Stimulated activated CD8-positive, alpha-beta memory T cell treated with anti-CD3 and anti-CD28 coated beads, Interleukin-15, amount 100 ng/mL, for 4 hours (primary cell): ENCODE results near the gene GDAP1L1.
"Not testable (repeated sequence)": the region's sequence is repeated elsewhere in the genome, so short reads cannot be mapped to it uniquely, and the experiment has no call there.

Experiments used
- DNase-seq, 2 donors: peaks; one replicate each; pipeline ENCODE4 v3.0.0-alpha.2; 2020; ENCODE audit warnings: low read depth in 2 of 2

The GDAP1L1 gene

DNA sequence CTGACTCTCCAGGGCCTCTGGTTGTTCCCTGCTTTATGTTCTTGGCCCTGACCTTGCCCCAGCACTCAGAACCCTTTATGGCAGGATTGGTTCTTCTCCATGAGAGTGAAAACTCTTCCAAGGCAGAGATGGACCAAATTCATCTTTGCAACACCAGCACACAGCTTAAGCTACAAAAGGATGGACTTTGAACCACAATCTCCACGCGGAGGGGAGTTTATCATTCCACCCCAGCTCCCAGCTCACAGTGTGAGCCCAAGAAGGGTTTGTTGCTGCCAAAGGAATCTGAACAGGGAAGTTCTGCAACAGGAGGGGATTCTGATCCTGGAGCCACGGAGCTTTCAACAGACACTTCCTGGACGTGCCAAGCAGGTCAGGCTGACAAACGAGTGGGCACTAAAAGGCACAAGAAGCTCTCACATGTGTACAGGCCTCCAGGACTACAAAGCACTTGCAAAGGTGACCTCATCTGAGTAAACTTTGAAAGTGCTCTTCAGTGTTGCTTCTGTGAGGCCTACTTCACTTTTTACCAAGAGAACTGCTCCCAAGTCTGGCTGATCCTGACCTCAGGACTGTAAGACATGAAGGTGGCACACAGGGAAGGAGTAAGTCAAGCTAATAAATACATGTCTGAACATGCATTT is 55.0 kb downstream of the GDAP1L1 start:
- no peak for DNase-seq

DNA sequence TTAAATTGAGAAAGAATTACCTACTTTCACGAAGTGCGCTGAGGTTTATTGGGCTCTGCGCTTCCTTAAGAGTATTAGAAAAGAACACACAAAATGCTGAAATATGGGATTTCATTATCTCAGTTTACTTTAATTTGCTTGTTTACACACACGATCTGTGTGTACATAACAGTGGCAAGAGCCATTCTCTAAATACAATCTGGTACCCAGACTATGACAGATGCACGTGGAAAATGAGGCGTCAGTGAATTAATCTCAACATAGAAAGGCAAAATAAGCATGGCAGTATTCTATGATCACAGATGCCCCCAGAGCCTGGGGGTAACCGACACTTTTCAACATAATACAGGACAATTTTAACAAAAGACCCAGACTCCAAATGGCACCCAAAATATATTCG is 55.6 kb downstream of the GDAP1L1 start:
- DNase-seq, result no peak

- no peak for DNase-seq
Measured at GRCh38 chr20:44304383-44304782, 57.3 kb downstream of the GDAP1L1 start.

- DNase-seq, result no peak
Measured at GRCh38 chr20:44306927-44307326, 59.8 kb downstream of the GDAP1L1 start.

GRCh38 chr20:44309763-44310663 is 62.9 kb downstream of the GDAP1L1 start:
- DNase-seq, result no peak

DNA sequence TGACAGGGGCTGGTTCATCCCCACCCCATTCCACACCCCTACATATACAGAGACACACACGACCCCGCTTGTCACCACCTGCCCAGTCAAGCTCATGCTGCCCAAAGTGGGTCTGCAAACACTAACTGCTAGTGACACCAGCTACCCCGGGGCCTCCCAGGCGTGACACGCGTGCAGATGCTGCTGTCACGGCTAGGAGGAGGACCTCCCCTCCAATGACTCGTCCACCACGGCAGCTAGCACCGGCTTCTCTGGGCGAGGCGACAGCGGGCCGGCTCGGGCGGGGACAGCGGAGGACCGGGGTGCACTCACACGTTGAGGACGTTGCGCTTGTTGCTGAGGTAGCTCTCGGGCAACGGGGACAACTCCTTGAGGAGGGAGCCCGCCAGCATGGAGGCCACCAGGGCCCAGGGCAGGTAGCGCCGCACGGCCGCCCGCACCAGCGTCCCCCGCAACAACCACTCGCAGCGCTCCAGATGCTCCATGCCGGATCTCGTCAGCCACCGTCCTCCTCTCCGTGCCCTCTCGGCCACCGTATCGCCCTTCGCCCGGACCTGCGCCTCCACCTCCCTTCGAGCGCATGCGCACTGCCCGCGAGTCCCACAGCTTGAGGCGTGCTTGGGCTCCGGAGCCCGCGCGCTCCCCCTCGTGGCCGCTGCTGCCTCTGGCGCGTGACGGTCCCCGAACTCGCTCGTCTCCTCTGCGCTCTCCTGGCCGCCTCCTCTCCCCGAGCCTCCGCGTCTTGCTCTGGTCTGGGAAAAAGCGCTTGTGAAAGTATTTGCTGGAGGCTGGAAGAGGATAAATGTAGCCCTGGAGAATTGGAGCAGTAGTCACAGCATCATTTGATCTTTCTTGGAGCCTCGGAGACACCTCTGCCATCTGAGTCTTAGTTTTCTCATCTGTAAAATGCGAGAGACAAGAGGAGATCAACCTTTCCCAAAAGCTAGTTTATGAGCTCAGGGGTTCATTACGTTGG is 63.8 kb downstream of the GDAP1L1 start, which contains the start of gene FITM2:
Gene FITM2, minus strand, starts transcription at position 539 of the 976 bp plus-strand sequence. Its CDS starts 54 bp downstream, at position 485.
- peak; percentile 95 to 96 for DNase-seq

DNA sequence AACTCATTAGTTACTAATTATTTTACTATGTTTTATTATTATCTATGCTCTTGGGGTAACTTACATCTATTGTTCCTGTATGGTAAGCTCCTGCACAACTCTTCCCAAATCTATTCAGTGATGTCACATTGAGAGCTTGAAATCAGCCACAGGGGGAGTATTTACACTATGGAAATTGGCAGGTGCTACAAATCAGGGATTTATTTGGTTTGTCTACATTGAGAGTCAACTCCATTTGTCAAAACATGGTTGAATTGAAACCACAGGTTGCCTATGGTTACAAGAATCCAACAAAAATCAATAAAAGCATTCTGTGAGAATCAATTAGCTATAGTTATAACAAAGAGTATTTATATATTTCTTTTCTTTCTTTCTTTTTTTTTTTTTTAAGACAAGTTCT is 67.8 kb downstream of the GDAP1L1 start:
- DNase-seq, result no peak

DNA sequence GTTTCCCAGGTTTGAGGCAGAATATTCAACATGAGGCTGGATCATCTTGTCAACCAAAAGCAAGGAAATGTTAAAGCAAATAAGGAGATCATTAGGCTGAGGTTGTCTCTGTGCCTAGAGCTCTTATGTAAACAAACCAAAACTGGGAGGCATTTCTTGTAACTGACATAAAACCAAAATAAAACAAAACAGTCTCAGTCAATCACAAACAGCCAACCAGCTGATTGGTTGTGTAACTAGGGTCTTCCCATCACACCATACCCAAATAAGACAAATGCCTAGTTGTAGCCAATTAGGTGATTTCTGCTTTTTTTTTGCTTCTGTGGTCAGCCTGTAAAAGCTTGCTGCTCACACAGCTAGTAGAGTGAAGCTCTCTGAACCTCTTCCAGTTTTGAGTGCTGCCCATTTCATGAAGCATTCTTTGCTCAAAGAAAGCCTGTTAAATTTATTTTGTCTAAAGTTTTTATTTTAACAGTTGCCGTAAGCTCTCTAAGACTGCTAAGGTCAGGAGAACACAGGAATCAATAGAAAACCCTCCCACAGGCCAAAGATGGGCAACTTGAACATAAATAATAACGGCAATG is 72.8 kb downstream of the GDAP1L1 start:
- no peak for DNase-seq

- DNase-seq, result no peak
Measured at GRCh38 chr20:44324343-44324742, 77.2 kb downstream of the GDAP1L1 start.

DNA sequence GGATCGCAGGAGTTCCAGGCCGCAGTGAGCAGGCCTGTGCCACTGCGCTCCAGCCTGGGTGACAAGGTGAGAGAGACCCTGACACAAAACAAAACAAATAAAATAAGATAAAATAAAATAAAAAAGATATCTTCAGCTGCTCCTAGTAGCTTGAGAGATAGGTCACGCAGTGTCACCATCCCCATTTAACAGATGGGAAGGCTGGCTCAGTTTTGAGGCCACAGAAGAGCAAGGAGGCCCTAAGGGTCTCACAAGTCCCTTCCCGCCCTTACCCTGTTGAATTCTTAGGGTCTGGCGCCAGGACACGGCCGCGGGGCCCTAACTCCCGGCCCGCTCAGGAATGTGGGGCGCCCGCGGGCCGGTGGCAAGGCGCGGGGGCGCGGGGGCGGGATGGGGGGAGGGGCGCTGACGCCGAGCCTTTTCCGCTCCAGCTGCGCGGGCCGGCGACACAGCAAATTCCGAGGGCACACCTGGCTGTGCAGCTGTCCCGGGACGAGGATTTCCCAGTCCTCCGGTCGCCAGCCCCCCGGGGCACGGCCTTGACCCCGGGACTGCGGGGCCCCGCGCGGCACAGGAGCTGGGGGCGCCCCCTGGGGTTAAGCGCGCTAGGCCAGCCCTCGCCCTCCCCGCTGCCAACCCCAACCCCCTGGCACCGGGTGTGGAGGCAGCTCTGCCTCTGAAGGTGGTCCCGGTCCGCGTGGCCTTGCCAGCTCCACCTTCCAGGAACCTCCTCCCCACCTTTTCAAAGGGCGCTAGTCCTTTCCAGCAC is 79.5 kb downstream of the GDAP1L1 start:
- peak in 1 of 2 donors; percentile 10 for DNase-seq

- DNase-seq, result not testable (repeated sequence)
Measured at GRCh38 chr20:44327748-44328147, 80.6 kb downstream of the GDAP1L1 start.

DNA sequence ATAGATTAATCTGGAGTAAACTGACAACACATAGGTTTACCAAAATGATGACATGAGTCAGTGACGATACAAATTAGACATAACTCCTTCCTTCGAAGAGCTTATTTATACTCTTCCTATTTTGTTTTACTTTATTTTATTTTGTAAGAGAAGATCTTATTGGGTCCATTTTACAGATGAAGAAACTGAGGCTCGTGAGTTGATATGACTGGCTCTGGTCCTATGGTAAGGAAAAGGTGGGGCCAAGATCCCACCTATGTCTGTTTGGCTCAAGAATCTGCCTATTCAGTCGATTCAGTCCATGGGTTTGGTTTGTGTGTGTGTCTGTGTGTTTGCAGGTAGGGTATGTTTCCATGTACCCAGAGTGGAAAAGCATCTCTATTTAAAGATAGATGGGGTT is 81.3 kb downstream of the GDAP1L1 start:
- no peak for DNase-seq
